Right atrium auricular region (tissue), 2 donors: ENCODE data around the gene HELZ2. TPM values are rescaled to one million over a fixed set of nuclear protein-coding genes. Genes with fewer than 3 reads are reported as not detected.

Source experiments
- DNase-seq: peaks from one replicate; pipeline ENCODE4 v3.0.0-alpha.2; 2019; ENCODE audit warnings: low spot score
- H3K27ac ChIP-seq, 2 donors: fragments of 200-600 bp; sonication (generic); 1 replicate in 1 of 2; 2 replicates in 1 of 2; pipeline ENCODE4 v1.5.1; 2016 to 2019
- H3K27me3 ChIP-seq, 2 donors: fragments of 200-600 bp; sonication (generic); one replicate each; pipeline versions ENCODE4 v1.5.1 to v1.6.0; 2017 to 2019
- H3K36me3 ChIP-seq: fragments of 200-600 bp; sonication (generic); one replicate; pipeline ENCODE4 v1.5.1; 2016
- H3K4me1 ChIP-seq, 2 donors: fragments of 200-600 bp; sonication (generic); one replicate each; pipeline versions ENCODE4 v1.5.1 to v1.6.0; 2017 to 2019
- H3K4me3 ChIP-seq, 2 donors: fragments of 200-600 bp; sonication (generic); 1 replicate in 1 of 2; 2 replicates in 1 of 2; pipeline ENCODE4 v1.5.1; 2017 to 2019; ENCODE audit warnings: mild to moderate bottlenecking in 1 of 2, moderate library complexity in 1 of 2
- H3K9me3 ChIP-seq, 2 donors: fragments of 200-600 bp; sonication (generic); one replicate each; pipeline ENCODE4 v1.5.1; 2019
- CTCF ChIP-seq, 2 donors: fragments of 200-600 bp; sonication (generic); IDR thresholded peaks; one replicate each; pipeline ENCODE4 v1.5.1; 2019; ENCODE audit warnings: antibody characterized with exemption in 2 of 2
- total RNA-seq, 2 donors: library from RNA; depleted of rRNA; stranded (reverse); fragments of >200 nt; gene quantifications; one replicate each; pipeline ENCODE4 v1.1.0, GENCODE V29; 2016

HELZ2 gene
- total RNA-seq, 2 donors from 2014 or later = 12.5 to 21.5 TPM

- Histone ChIP-seq H3K36me3 (peaks cover 16% of the 10 kb centered on the region), H3K27ac (no peak overlapping the region)
- no peak for DNase-seq
These were observed 18.2 kb downstream of the HELZ2 start for GRCh38 chr20:63555661-63556381.

GRCh38 chr20:63554361-63555278, 19.4 kb downstream of the HELZ2 start:
- Histone ChIP-seq H3K27me3 (no peaks in the 10 kb centered on the region), H3K36me3 (peaks cover 4% of the 10 kb centered on the region), H3K9me3 (no peaks in the 10 kb centered on the region), H3K27ac (no peak overlapping the region), H3K4me3 (peak overlapping the region in 1 of 2 donors; percentile 57), H3K4me1 (peaks cover 0 to 19% of the 10 kb centered on the region in 2 donors)
- no peak for TF ChIP-seq CTCF (IDR thresholded peaks at IDR 0.05)
- no peak for DNase-seq

More at GRCh38 chr20:63555661-63556381, 18.2 kb downstream of the HELZ2 start:
- Histone ChIP-seq H3K9me3 (no peaks in the 10 kb centered on the region), H3K4me3 (no peak overlapping the region), H3K4me1 (peaks cover 0 to 19% of the 10 kb centered on the region in 2 donors), H3K27me3 (no peaks in the 10 kb centered on the region)
- no peak for TF ChIP-seq CTCF (IDR thresholded peaks at IDR 0.05)

GRCh38 chr20:63553933-63554290, 20.1 kb downstream of the HELZ2 start, which contains the start of gene FNDC11:
TSS of gene FNDC11 (plus strand) at chr20:63554159. CDS start at chr20:63555664, 1,505 bp downstream.
- Histone ChIP-seq H3K27me3 (no peaks in the 10 kb centered on the region), H3K27ac (no peak within 1 kb of the TSS)

GRCh38 chr20:63553251-63553932, 20.6 kb downstream of the HELZ2 start:
- no peak overlapping the region for H3K27ac ChIP-seq
- H3K9me3 ChIP-seq = no peaks in the 10 kb centered on the region
- peak; percentile 80 for DNase-seq
- peaks cover 0 to 19% of the 10 kb centered on the region in 2 donors for H3K4me1 ChIP-seq
- H3K27me3 ChIP-seq = no peaks in the 10 kb centered on the region
- H3K36me3 ChIP-seq = no peaks in the 10 kb centered on the region
- peak overlapping the region; percentile 57 to 58 for H3K4me3 ChIP-seq
- TF ChIP-seq CTCF (IDR thresholded peaks at IDR 0.05) = no peak

More at GRCh38 chr20:63553933-63554290, 20.1 kb downstream of the HELZ2 start, which contains the start of gene FNDC11:
- H3K9me3 ChIP-seq = no peaks in the 10 kb centered on the region
- peaks cover 0 to 19% of the 10 kb centered on the region in 2 donors for H3K4me1 ChIP-seq
- DNase-seq = no peak
- H3K4me3 ChIP-seq = peak within 1 kb of the TSS; percentile 57 to 58
- no peak for TF ChIP-seq CTCF (IDR thresholded peaks at IDR 0.05)
- H3K36me3 ChIP-seq = peaks cover under 1% of the 10 kb centered on the region

GRCh38 chr20:63552481-63553249, 21.4 kb downstream of the HELZ2 start:
- H3K27me3 ChIP-seq = no peaks in the 10 kb centered on the region
- H3K4me1 ChIP-seq = peaks cover 0 to 19% of the 10 kb centered on the region in 2 donors
- H3K36me3 ChIP-seq = no peaks in the 10 kb centered on the region
- no peak for TF ChIP-seq CTCF (IDR thresholded peaks at IDR 0.05)
- no peak for DNase-seq
- no peak overlapping the region for H3K27ac ChIP-seq
- H3K4me3 ChIP-seq = no peak overlapping the region
- no peaks in the 10 kb centered on the region for H3K9me3 ChIP-seq
